Gastroesophageal sphincter (tissue), 4 donors: Measurements from ENCODE around the gene TNS3. TPM values are rescaled to one million over a fixed set of nuclear protein-coding genes. Genes with fewer than 3 reads are reported as not detected.

Experiments
- ATAC-seq: fragments of 150-250 bp; one replicate; pipeline ENCODE4 v1.9.1; 2016; ENCODE audit warnings: mild to moderate bottlenecking, moderate library complexity
- H3K27ac ChIP-seq, 4 donors: fragments of 200-600 bp; sonication (generic) in 3 of 4; 1 replicate in 3 of 4; 2 replicates in 1 of 4; pipeline ENCODE4 v1.5.1; 2016 to 2019
- H3K27me3 ChIP-seq: fragments of 200-600 bp; sonication (generic); one replicate; pipeline ENCODE4 v1.5.1; 2019
- H3K36me3 ChIP-seq, 2 donors: fragments of 200-600 bp; sonication (generic); one replicate each; pipeline ENCODE4 v1.5.1; 2019; ENCODE audit warnings: control low read depth in 1 of 2
- H3K4me1 ChIP-seq, 3 donors: fragments of 200-600 bp; sonication (generic); 1 replicate in 2 of 3; 2 replicates in 1 of 3; pipeline ENCODE4 v1.5.1; 2016 to 2019; ENCODE audit warnings: control low read depth in 2 of 3
- H3K4me3 ChIP-seq, 2 donors: fragments of 200-600 bp; sonication (generic); one replicate each; pipeline ENCODE4 v1.5.1; 2019; ENCODE audit warnings: mild to moderate bottlenecking in 1 of 2, moderate library complexity in 1 of 2
- H3K9me3 ChIP-seq, 3 donors: fragments of 200-600 bp; sonication (generic); one replicate each; pipeline ENCODE4 v1.5.1; 2017 to 2019; ENCODE audit warnings: control low read depth in 2 of 3
- EP300 ChIP-seq: sonication (generic); formaldehyde crosslinking; IDR thresholded peaks from one replicate; pipeline ENCODE4 v1.6.1; 2017; ENCODE audit warnings: antibody characterized with exemption, mild to moderate bottlenecking
- POLR2A ChIP-seq, 2 donors: fragments of 450-650 bp; IDR thresholded peaks; one replicate each; pipeline ENCODE4 v1.6.1; 2017; ENCODE audit warnings: antibody characterized with exemption in 2 of 2, mild to moderate bottlenecking in 2 of 2, moderate library complexity in 1 of 2
- POLR2AphosphoS5 ChIP-seq: sonication (generic); formaldehyde crosslinking; IDR thresholded peaks from one replicate; pipeline ENCODE4 v1.6.1; 2017; ENCODE audit warnings: antibody characterized with exemption
- WGBS, 2 donors: methylation state at CpG; one replicate each; pipeline ENCODE4 v1.1.5; 2018; ENCODE audit warnings: low coverage in 1 of 2; 5-methylcytosine and 5-hydroxymethylcytosine counted together
- total RNA-seq, 4 donors: library from RNA; depleted of rRNA; stranded (reverse); fragments of >200 nt; gene quantifications; one replicate each; pipeline ENCODE4 v1.1.0, GENCODE V29; 2016
- TF ChIP-seq, protein P1 (sequence below), 4 experiments: fragments of 200-600 bp in 2 of 4; fragments of 450-650 bp in 2 of 4; sonication (generic) in 1 of 4; IDR thresholded peaks; one replicate each; pipeline ENCODE4 v1.5.1; 2017 to 2019; ENCODE audit warnings: antibody characterized with exemption in 4 of 4, mild to moderate bottlenecking in 2 of 4, moderate library complexity in 2 of 4

The TNS3 gene
- total RNA-seq, 4 donors from 2014 or later, result 35.0 to 61.3 (median 45.1) TPM

DNA sequence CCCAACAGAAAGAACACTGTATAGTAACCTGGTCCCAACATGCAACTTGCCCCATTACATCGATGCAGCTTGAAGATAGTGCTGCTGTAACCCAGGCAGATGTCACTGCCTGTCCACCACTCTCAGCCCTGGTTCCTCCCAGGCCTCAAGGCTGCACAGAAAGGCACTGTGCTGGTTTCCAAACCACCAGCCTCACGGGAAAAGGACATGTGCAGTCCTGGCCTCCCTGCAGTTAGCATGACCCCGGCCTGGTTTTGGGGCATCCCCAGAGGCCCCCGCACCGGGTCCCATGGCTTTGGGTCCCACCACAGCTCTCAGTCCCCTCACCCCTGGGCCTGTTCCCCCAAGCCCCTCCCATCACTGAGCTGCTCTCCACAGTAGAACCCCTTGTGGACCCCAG is 214.5 kb downstream of the TNS3 start:
- no peak overlapping the region for H3K4me3 ChIP-seq
- H3K9me3 ChIP-seq, result no peaks in the 10 kb centered on the region
- H3K27me3 ChIP-seq, result no peaks in the 10 kb centered on the region
- no peak for ATAC-seq
- H3K4me1 ChIP-seq, result peaks cover 0 to 10% (median 0%) of the 10 kb centered on the region in 3 donors
- peaks cover 0 to 33% of the 10 kb centered on the region in 2 donors for H3K36me3 ChIP-seq
- 100% methylated on average over 1 of the region's 5 CpGs for WGBS, 2 donors
- no peak overlapping the region for H3K27ac ChIP-seq
- TF ChIP-seq EP300, result no peak
- TF ChIP-seq, protein P1, sequence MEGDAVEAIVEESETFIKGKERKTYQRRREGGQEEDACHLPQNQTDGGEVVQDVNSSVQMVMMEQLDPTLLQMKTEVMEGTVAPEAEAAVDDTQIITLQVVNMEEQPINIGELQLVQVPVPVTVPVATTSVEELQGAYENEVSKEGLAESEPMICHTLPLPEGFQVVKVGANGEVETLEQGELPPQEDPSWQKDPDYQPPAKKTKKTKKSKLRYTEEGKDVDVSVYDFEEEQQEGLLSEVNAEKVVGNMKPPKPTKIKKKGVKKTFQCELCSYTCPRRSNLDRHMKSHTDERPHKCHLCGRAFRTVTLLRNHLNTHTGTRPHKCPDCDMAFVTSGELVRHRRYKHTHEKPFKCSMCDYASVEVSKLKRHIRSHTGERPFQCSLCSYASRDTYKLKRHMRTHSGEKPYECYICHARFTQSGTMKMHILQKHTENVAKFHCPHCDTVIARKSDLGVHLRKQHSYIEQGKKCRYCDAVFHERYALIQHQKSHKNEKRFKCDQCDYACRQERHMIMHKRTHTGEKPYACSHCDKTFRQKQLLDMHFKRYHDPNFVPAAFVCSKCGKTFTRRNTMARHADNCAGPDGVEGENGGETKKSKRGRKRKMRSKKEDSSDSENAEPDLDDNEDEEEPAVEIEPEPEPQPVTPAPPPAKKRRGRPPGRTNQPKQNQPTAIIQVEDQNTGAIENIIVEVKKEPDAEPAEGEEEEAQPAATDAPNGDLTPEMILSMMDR (IDR thresholded peaks at IDR 0.05), result no peak
- TF ChIP-seq POLR2AphosphoS5, result no peak
- TF ChIP-seq POLR2A (IDR thresholded peaks at IDR 0.05), result no peak

DNA sequence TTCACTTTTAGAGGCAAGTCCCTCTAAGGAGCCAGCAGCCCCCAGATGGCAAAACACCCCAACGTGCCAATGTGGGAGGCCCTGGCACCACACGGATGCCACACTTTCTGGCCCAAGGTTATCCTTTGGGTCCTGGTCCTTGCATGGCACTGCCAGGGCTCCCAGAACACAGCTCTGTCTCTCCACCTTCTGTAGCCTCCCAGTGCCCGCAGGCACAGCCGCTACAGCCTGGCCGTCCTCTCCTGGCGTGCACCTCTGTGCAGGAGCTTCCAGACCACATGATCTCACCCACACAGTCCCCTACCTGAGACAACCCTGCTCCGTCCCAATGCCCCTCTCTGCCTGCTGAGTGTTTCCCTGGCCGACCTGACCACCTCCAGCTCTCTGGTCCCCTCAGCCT is 215.0 kb downstream of the TNS3 start:
- TF ChIP-seq POLR2A (IDR thresholded peaks at IDR 0.05) (no peak), POLR2AphosphoS5 (no peak), EP300 (no peak)
- TF ChIP-seq, protein P1 (IDR thresholded peaks at IDR 0.05), result no peak
- no peaks in the 10 kb centered on the region for H3K27me3 ChIP-seq
- ATAC-seq, result no peak
- peaks cover 0 to 6% (median 0%) of the 10 kb centered on the region in 3 donors for H3K4me1 ChIP-seq
- no peak overlapping the region for H3K27ac ChIP-seq
- H3K36me3 ChIP-seq, result peaks cover 0 to 33% of the 10 kb centered on the region in 2 donors
- H3K9me3 ChIP-seq, result no peaks in the 10 kb centered on the region
- WGBS, 2 donors, result 91 to 100% methylated on average over 4 to 5 of the region's 8 CpGs
- no peak overlapping the region for H3K4me3 ChIP-seq

DNA sequence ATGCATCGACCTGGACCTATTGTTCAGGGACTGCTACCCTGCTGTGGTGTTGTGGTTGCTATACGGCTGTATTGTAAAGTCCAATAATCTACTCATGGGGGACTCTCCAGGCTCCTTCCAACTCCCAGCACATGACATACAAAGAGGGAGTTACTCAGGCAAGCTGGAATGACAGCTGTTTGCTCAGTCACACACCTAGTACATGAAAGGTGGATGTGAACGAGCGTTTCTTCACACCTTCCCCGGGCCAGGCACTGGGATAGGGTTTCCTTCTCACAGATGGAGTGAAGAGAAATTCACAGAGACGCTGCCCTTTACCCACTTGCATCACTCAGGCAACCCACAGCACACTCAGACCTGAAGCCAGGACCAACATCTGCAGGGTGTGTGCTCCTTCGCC is 215.7 kb downstream of the TNS3 start:
- Histone ChIP-seq H3K27ac (no peak overlapping the region), H3K27me3 (no peaks in the 10 kb centered on the region), H3K36me3 (peaks cover 0 to 33% of the 10 kb centered on the region in 2 donors), H3K4me3 (no peak overlapping the region), H3K9me3 (no peaks in the 10 kb centered on the region), H3K4me1 (peaks cover 0 to 6% (median 0%) of the 10 kb centered on the region in 3 donors)
- ATAC-seq, result no peak
- no peak for TF ChIP-seq POLR2AphosphoS5
- 78 to 94% methylated on average over 2 of the region's 7 CpGs for WGBS, 2 donors

DNA sequence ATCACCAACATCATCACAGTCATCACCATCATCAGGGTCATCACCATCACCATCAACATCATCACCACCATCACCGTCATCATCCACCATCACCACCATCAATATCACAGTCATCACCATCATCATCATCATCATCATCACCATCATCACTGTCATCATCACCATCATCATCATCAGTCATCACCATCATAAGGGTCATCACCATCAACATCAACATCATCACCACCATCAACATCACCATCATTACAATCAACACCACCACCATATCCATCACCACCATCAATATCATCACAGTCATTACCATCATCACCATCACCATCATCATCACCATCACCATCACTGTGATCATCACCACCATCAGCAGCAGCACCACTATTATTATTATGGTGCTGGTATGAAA is 218.9 kb downstream of the TNS3 start:
- peaks cover 0 to 18% of the 10 kb centered on the region in 2 donors for H3K36me3 ChIP-seq
- H3K4me1 ChIP-seq, result peaks cover 0 to 9% (median 0%) of the 10 kb centered on the region in 3 donors
- no peak overlapping the region for H3K4me3 ChIP-seq
- WGBS, 2 donors, result 56 to 70% methylated on average over 1 of the region's 1 CpG
- no peak for ATAC-seq
- no peaks in the 10 kb centered on the region for H3K27me3 ChIP-seq
- no peaks in the 10 kb centered on the region for H3K9me3 ChIP-seq
- no peak overlapping the region for H3K27ac ChIP-seq
- TF ChIP-seq POLR2A (IDR thresholded peaks at IDR 0.05), result no peak
- no peak for TF ChIP-seq POLR2AphosphoS5
- no peak for TF ChIP-seq EP300
- TF ChIP-seq, protein P1 (IDR thresholded peaks at IDR 0.05), result no peak

DNA sequence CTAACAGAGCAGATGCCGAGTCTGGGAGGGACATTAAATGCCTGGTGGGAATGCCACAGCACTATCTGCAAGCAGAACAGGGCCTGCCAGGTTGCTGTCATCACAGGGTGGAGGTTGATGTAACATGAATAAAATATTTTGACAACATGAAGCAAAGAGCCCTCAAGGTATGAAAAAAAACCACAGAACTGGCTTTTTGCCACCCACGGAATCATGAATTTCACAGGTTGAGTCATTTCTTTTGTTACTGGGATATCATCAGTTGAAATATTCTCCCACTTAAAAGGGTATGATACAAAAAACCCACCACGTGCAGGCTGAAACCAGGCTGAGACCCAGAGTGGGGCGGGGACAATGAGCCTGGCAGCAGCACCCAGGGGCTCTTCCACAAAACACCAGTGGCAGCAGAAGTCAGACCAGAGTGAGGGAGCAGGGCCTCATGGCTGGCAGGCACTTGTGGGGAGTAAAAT is 220.1 kb downstream of the TNS3 start:
- no peak overlapping the region for H3K27ac ChIP-seq
- no peaks in the 10 kb centered on the region for H3K27me3 ChIP-seq
- H3K4me1 ChIP-seq, result peaks cover 0 to 9% (median 0%) of the 10 kb centered on the region in 3 donors
- H3K9me3 ChIP-seq, result no peaks in the 10 kb centered on the region
- TF ChIP-seq EP300, result no peak
- no peak for TF ChIP-seq POLR2A (IDR thresholded peaks at IDR 0.05)
- TF ChIP-seq, protein P1 (IDR thresholded peaks at IDR 0.05), result no peak
- TF ChIP-seq POLR2AphosphoS5, result no peak
- no peak for ATAC-seq
- peaks cover 0 to 6% of the 10 kb centered on the region in 2 donors for H3K36me3 ChIP-seq
- H3K4me3 ChIP-seq, result no peak overlapping the region
- 38 to 60% methylated on average over 3 of the region's 4 CpGs for WGBS, 2 donors
